GM12878 (cell line): ENCODE results near the gene ZNF202. TPM values are rescaled to one million over a fixed set of nuclear protein-coding genes. Genes with fewer than 3 reads are reported as not detected.
A peak's percentile ranks its signal among the peaks of the same experiment; 100 is the strongest.

Experiments
- ATAC-seq: fragments of 200-7000 bp; cut with Tn5 transposase; 3 replicates; pipeline ENCODE4 v1.9.1; 2020; ENCODE audit warnings: mild to moderate bottlenecking, moderate library complexity
- BruUV-seq: library from RNA; stranded (reverse); fragments of 400-500 nt; replicated peaks from 2 replicates; lab custom pipeline; 2021; lab: Mats Ljungman, UMichigan
- CTCF ChIA-PET: fragments of 300-600 bp; sonication (Branson Sonifier 250); formaldehyde crosslinking; extraction: SDS; loops from one replicate; lab custom pipeline; 2021; ENCODE audit warnings: inconsistent platforms; lab: Yijun Ruan, JAX
- POLR2A ChIA-PET: fragments of 350-600 bp; formaldehyde crosslinking; extraction: SDS; loops from one replicate; lab custom pipeline; 2021; ENCODE audit warnings: inconsistent platforms; lab: Charles Lee
- RAD21 ChIA-PET: fragments of 300-600 bp; sonication (Branson Sonifier 250); formaldehyde crosslinking; loops from one replicate; lab custom pipeline; 2023; ENCODE audit warnings: antibody characterized with exemption; ENCODE audit not compliant: unreplicated experiment; lab: Charles Lee
- SMC1A ChIA-PET: fragments of 300-600 bp; sonication (Branson Sonifier 250); formaldehyde crosslinking; loops from one replicate; lab custom pipeline; 2023; ENCODE audit not compliant: unreplicated experiment, uncharacterized antibody; lab: Charles Lee
- DNase-seq: peaks from one replicate; pipeline ENCODE4 v3.0.0-alpha.2; 2011; ENCODE audit warnings: low read depth, low spot score
- FAIRE-seq: peaks from 3 replicates; lab custom pipeline; 2011; peaks lifted over from hg19 to GRCh38; lab: Jason Lieb, UNC
- H2AFZ ChIP-seq: 2 replicates; pipeline ENCODE4 v1.6.0; 2011; ENCODE audit warnings: low read depth, low read length, control low read depth; ENCODE audit not compliant: control insufficient read depth
- H3K27ac ChIP-seq: 2 replicates; pipeline ENCODE4 v1.5.1; 2011; ENCODE audit warnings: control low read depth; ENCODE audit not compliant: control insufficient read depth, insufficient read depth
- H3K27me3 ChIP-seq, 2 experiments: replicated peaks in 1 of 2; 2 replicates each; pipeline versions ENCODE4 v1.6.0 to v1.6.1; 2011; ENCODE audit warnings: low read length in 1 of 2; ENCODE audit not compliant: control insufficient read depth in 2 of 2, insufficient read depth in 2 of 2
- H3K36me3 ChIP-seq, 2 experiments: 2 replicates each; pipeline ENCODE4 v1.5.1; 2011; ENCODE audit warnings: low read length in 1 of 2; ENCODE audit not compliant: control insufficient read depth in 2 of 2, insufficient read depth in 2 of 2
- H3K4me1 ChIP-seq: 2 replicates; pipeline ENCODE4 v1.6.1; 2011; ENCODE audit warnings: mild to moderate bottlenecking, low read length, moderate library complexity, mixed read lengths; ENCODE audit not compliant: control insufficient read depth, insufficient read depth
- H3K4me2 ChIP-seq: 2 replicates; pipeline ENCODE4 v1.6.0; 2011; ENCODE audit warnings: control low read depth; ENCODE audit not compliant: control insufficient read depth, insufficient read depth
- H3K4me3 ChIP-seq: fragments of 200-600 bp; sonication (generic); 2 replicates; pipeline ENCODE4 v1.5.1; 2016
- H3K79me2 ChIP-seq: 2 replicates; pipeline ENCODE4 v1.6.0; 2011; ENCODE audit warnings: low read length; ENCODE audit not compliant: control insufficient read depth, insufficient read depth
- H3K9ac ChIP-seq: 2 replicates; pipeline ENCODE4 v1.8.0; 2011; ENCODE audit warnings: low read length, control low read depth, mixed read lengths; ENCODE audit not compliant: control insufficient read depth, insufficient read depth
- H3K9me3 ChIP-seq: replicated peaks from 3 replicates; pipeline ENCODE4 v1.5.1; 2011; ENCODE audit warnings: mild to moderate bottlenecking, low read length; ENCODE audit not compliant: control insufficient read depth, insufficient read depth
- H4K20me1 ChIP-seq: 2 replicates; pipeline ENCODE4 v1.6.0; 2011; ENCODE audit not compliant: control insufficient read depth, insufficient read depth
- EED ChIP-seq: sonication (generic); IDR thresholded peaks from 2 replicates; pipeline ENCODE4 v1.6.1; 2016; ENCODE audit warnings: antibody characterized with exemption, low read depth
- EGR1 ChIP-seq, 2 experiments: IDR thresholded peaks; 1 replicate in 1 of 2; 2 replicates in 1 of 2; pipeline ENCODE4 v1.6.1; 2011 to 2012; ENCODE audit warnings: low read depth in 2 of 2, low read length in 2 of 2, borderline replicate concordance in 1 of 2, mild to moderate bottlenecking in 1 of 2, moderate library complexity in 1 of 2
- FOS ChIP-seq: IDR thresholded peaks from 3 replicates; pipeline ENCODE4 v1.6.1; 2011; ENCODE audit warnings: borderline replicate concordance; ENCODE audit not compliant: insufficient read length; ENCODE audit errors: extremely low read depth
- GATAD2B ChIP-seq: fragments of 450-650 bp; conservative IDR thresholded peaks from 2 replicates; pipeline ENCODE4 v1.6.1; 2017; ENCODE audit warnings: low read depth, mild to moderate bottlenecking, moderate library complexity
- IKZF2 ChIP-seq, 2 experiments: fragments of 450-650 bp; IDR thresholded peaks; 2 replicates each; pipeline ENCODE4 v1.6.1; 2017; ENCODE audit warnings: mild to moderate bottlenecking in 2 of 2, moderate library complexity in 2 of 2
- JUND ChIP-seq: IDR thresholded peaks from 2 replicates; pipeline ENCODE4 v1.6.1; 2012; ENCODE audit warnings: low read depth, mild to moderate bottlenecking, low read length, improper control_type of control experiment, moderate library complexity
- KLF5 ChIP-seq: fragments of 450-650 bp; IDR thresholded peaks from 2 replicates; pipeline ENCODE4 v1.6.1; 2014; ENCODE audit warnings: mild to moderate bottlenecking; ENCODE audit not compliant: partially characterized antibody
- MTA2 ChIP-seq: fragments of 450-650 bp; IDR thresholded peaks from 2 replicates; pipeline ENCODE4 v1.6.1; 2016; ENCODE audit warnings: low read depth, mild to moderate bottlenecking, moderate library complexity
- NRF1 ChIP-seq: conservative IDR thresholded peaks from 2 replicates; pipeline ENCODE4 v1.6.1; 2011; ENCODE audit warnings: mild to moderate bottlenecking, low read depth, low read length, improper control_type of control experiment
- PAX5 ChIP-seq: IDR thresholded peaks from 2 replicates; pipeline ENCODE4 v1.6.1; 2011; ENCODE audit warnings: low read depth, low read length, borderline replicate concordance
- POLR2AphosphoS5 ChIP-seq: IDR thresholded peaks from 2 replicates; pipeline ENCODE4 v1.6.1; 2011; ENCODE audit warnings: mild to moderate bottlenecking, low read length, inconsistent platforms
- RAD51 ChIP-seq: fragments of 450-650 bp; IDR thresholded peaks from 2 replicates; pipeline ENCODE4 v1.6.1; 2016; ENCODE audit warnings: moderate library complexity, mild to moderate bottlenecking, inconsistent platforms
- SMARCA5 ChIP-seq: fragments of 450-650 bp; IDR thresholded peaks from 2 replicates; pipeline ENCODE4 v1.6.1; 2017; ENCODE audit warnings: mild to moderate bottlenecking
- SP1 ChIP-seq: IDR thresholded peaks from one replicate; pipeline ENCODE4 v1.6.1; 2011; ENCODE audit warnings: low read depth, low read length
- SREBF1 ChIP-seq: IDR thresholded peaks from 2 replicates; pipeline ENCODE4 v1.6.1; 2012; ENCODE audit warnings: mild to moderate bottlenecking, low read length
- SRF ChIP-seq, 2 experiments: IDR thresholded peaks; 2 replicates each; pipeline ENCODE4 v1.6.1; 2011; ENCODE audit warnings: low read depth in 2 of 2, low read length in 2 of 2, mild to moderate bottlenecking in 1 of 2, moderate library complexity in 1 of 2
- TARDBP ChIP-seq: IDR thresholded peaks from 2 replicates; pipeline ENCODE4 v1.6.1; 2016; ENCODE audit warnings: borderline replicate concordance
- YY1 ChIP-seq: IDR thresholded peaks from 2 replicates; pipeline ENCODE4 v1.6.1; 2011; ENCODE audit warnings: low read depth, mild to moderate bottlenecking, low read length
- ZBED1 ChIP-seq: IDR thresholded peaks from 2 replicates; pipeline ENCODE4 v1.6.1; 2016; ENCODE audit warnings: borderline replicate concordance
- ZNF207 ChIP-seq: fragments of 450-650 bp; IDR thresholded peaks from 2 replicates; pipeline ENCODE4 v1.6.1; 2014; ENCODE audit warnings: antibody characterized with exemption, mild to moderate bottlenecking, borderline replicate concordance
- ZNF384 ChIP-seq: IDR thresholded peaks from 2 replicates; pipeline ENCODE4 v1.6.1; 2012; ENCODE audit warnings: low read depth, mild to moderate bottlenecking, low read length, improper control_type of control experiment, borderline replicate concordance
- WGBS: methylation state at CpG from one replicate; pipeline ENCODE4 v1.1.6; 2016; ENCODE audit warnings: low lambda C conversion rate; ENCODE audit not compliant: insufficient replicate concordance, insufficient coverage; ENCODE audit errors: missing lambda C conversion rate; 5-methylcytosine and 5-hydroxymethylcytosine counted together
- in situ Hi-C: fragments of 300-500 bp; cut with MboI; formaldehyde crosslinking; loops from 9 replicates; pipeline ENCODE4 v1.14.3; 2018; ENCODE audit warnings: mixed read lengths
- intact Hi-C: fragments of 100-400 bp; cut with micrococcal nuclease; formaldehyde crosslinking; loops from one replicate; pipeline ENCODE4 v1.14.2; 2022; ENCODE audit not compliant: unreplicated experiment
- polyA plus RNA-seq, 11 experiments: library from polyadenylated mRNA; depleted of rRNA in 4 of 11; unstranded in 6 of 11; stranded (reverse) in 5 of 11; fragments of >200 nt; fragmentation: Nextera tagmentation in 4 of 11; fragmentation: Illumina TruSeq in 1 of 11; extraction: Ambion mirVana in 4 of 11; extraction: Trizol in 1 of 11; gene quantifications; 1 replicate in 1 of 11; 2 replicates in 10 of 11; pipeline versions ENCODE4 v1.2.1 to v1.2.3, GENCODE V29; 2011 to 2016; ENCODE audit warnings: inconsistent platforms in 2 of 11, missing spikeins in 2 of 11, low read depth in 1 of 11
- total RNA-seq, 4 experiments: library from RNA; depleted of rRNA in 3 of 4; stranded (reverse); fragments of >200 nt in 3 of 4; fragmentation: Illumina TruSeq in 1 of 4; extraction: Trizol in 1 of 4; gene quantifications; 2 replicates each; pipeline versions ENCODE4 v1.2.1 to v1.2.3, GENCODE V29; 2013 to 2021
- TF ChIP-seq, protein P1 (sequence below): fragments of 450-650 bp; IDR thresholded peaks from 2 replicates; pipeline ENCODE4 v1.6.1; 2017; ENCODE audit warnings: mild to moderate bottlenecking, low read depth, inconsistent platforms; ENCODE audit not compliant: poor library complexity, severe bottlenecking
- TF ChIP-seq, protein P2 (sequence below): fragments of 450-650 bp; IDR thresholded peaks from 2 replicates; pipeline ENCODE4 v1.6.1; 2018; ENCODE audit warnings: borderline replicate concordance, mild to moderate bottlenecking; ENCODE audit not compliant: partially characterized antibody

The ZNF202 gene
- total and polyA plus RNA-seq, 10 of the 15 experiments (the other 5 are each of a cell fraction or from before 2014, with no cell fraction given) = 2.6 to 13.6 (median 12.2) TPM

DNA sequence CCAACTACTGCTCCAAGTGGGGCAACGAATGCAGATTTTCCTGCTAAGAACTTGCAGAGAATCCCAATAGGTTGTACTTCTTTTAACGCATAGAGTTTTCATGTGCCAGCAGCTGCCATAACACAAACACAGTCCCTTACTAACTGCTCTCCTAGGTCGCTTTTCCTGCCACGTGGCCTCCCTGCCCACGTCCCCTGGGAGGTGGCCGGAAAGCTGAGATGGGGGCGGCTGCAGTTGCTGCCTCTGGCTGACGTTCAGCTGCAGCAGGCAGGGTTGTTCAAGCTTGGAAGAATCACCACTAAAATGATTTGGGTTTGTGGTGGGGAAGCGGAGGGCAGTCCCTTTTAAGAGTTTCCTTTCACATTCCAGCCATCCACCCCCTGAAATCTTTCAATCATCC is 39.3 kb downstream of the ZNF202 start:
- no peak overlapping the region for H2AFZ ChIP-seq
- H3K27me3 ChIP-seq = no peaks in the 10 kb centered on the region
- H3K9ac ChIP-seq = no peak overlapping the region
- H3K27ac ChIP-seq = no peak overlapping the region
- FAIRE-seq (no peak), ATAC-seq (peak; percentile 67), DNase-seq (peak; percentile 9)
- RAD21 ChIA-PET = no interaction called here
- 16% methylated on average over 9 of the region's 9 CpGs for WGBS
- H3K4me3 ChIP-seq = no peak overlapping the region
- 0 out of 2 replicates have a peak overlapping the region, but pooled peaks have one; percentile 31 for H3K4me2 ChIP-seq
- no peaks in the 10 kb centered on the region for H4K20me1 ChIP-seq
- no peaks in the 10 kb centered on the region for H3K36me3 ChIP-seq
- CTCF ChIA-PET = interaction anchor here (1.0 to 12.7 kb wide), 5 partner anchors 9 to 125 kb away, joined by 3 to 213 read pairs (median 3); no protein-coding TSS in a partner anchor
- SMC1A ChIA-PET = interaction anchor here (1.2 kb wide), 1 partner anchor 13 kb away, joined by 3 read pairs; no protein-coding TSS in a partner anchor
- no TSS peak for BruUV-seq
- H3K4me1 ChIP-seq = no peaks in the 10 kb centered on the region
- no peaks in the 10 kb centered on the region for H3K9me3 ChIP-seq
- in situ Hi-C loops (no loop called here), intact Hi-C loops (loop anchor here (10.0 kb wide), 1 partner anchor 597 kb away; no protein-coding TSS in a partner anchor)
- no peaks in the 10 kb centered on the region for H3K79me2 ChIP-seq
- POLR2A ChIA-PET = no interaction called here
- TF ChIP-seq SREBF1 (no peak), YY1 (no peak), GATAD2B (no peak), KLF5 (no peak), EGR1 (IDR thresholded peaks at IDR 0.05; ENCODE audit: borderline replicate concordance in 1 of 2, low read depth in 2 of 2, low read length in 2 of 2) (0 out of 3 replicates have a peak, but pooled peaks of 1 of the 2 experiments have one; percentile 22), SRF (IDR thresholded peaks at IDR 0.05; ENCODE audit: low read depth in 2 of 2, low read length in 2 of 2) (no peak), PAX5 (0 out of 2 replicates have a peak, but pooled peaks have one; percentile 11), ZNF207 (no peak), RAD51 (peak; percentile 48; the same call in 1 of the 2 replicates), ZBED1 (no peak), SMARCA5 (no peak), SP1 (no peak), MTA2 (peak; percentile 17; the same call in 1 of the 2 replicates), NRF1 (no peak), TARDBP (no peak), JUND (no peak), FOS (no peak), EED (no peak), POLR2AphosphoS5 (no peak), ZNF384 (no peak), IKZF2 (IDR thresholded peaks at IDR 0.05) (peak; percentile 35 to 43; a peak in 2 of 4 replicates)
- TF ChIP-seq, protein P1, sequence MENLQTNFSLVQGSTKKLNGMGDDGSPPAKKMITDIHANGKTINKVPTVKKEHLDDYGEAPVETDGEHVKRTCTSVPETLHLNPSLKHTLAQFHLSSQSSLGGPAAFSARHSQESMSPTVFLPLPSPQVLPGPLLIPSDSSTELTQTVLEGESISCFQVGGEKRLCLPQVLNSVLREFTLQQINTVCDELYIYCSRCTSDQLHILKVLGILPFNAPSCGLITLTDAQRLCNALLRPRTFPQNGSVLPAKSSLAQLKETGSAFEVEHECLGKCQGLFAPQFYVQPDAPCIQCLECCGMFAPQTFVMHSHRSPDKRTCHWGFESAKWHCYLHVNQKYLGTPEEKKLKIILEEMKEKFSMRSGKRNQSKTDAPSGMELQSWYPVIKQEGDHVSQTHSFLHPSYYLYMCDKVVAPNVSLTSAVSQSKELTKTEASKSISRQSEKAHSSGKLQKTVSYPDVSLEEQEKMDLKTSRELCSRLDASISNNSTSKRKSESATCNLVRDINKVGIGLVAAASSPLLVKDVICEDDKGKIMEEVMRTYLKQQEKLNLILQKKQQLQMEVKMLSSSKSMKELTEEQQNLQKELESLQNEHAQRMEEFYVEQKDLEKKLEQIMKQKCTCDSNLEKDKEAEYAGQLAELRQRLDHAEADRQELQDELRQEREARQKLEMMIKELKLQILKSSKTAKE = no peak
- TF ChIP-seq, protein P2, sequence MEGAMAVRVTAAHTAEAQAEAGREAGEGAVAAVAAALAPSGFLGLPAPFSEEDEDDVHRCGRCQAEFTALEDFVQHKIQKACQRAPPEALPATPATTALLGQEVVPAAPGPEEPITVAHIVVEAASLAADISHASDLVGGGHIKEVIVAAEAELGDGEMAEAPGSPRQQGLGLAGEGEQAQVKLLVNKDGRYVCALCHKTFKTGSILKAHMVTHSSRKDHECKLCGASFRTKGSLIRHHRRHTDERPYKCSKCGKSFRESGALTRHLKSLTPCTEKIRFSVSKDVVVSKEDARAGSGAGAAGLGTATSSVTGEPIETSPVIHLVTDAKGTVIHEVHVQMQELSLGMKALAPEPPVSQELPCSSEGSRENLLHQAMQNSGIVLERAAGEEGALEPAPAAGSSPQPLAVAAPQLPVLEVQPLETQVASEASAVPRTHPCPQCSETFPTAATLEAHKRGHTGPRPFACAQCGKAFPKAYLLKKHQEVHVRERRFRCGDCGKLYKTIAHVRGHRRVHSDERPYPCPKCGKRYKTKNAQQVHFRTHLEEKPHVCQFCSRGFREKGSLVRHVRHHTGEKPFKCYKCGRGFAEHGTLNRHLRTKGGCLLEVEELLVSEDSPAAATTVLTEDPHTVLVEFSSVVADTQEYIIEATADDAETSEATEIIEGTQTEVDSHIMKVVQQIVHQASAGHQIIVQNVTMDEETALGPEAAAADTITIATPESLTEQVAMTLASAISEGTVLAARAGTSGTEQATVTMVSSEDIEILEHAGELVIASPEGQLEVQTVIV = no peak
